Hepatocyte (in vitro differentiated cells): Measurements from ENCODE around the gene PROZ.

Source experiments
- EZH2 ChIP-seq: fragments of 200-600 bp; sonication (generic); IDR thresholded peaks from 2 replicates; pipeline ENCODE4 v1.6.1; 2016; ENCODE audit warnings: antibody characterized with exemption, mild to moderate bottlenecking, borderline replicate concordance
- TF ChIP-seq, protein P1 (sequence below): fragments of 200-600 bp; sonication (generic); IDR thresholded peaks from 2 replicates; pipeline ENCODE4 v1.5.1; 2016; ENCODE audit warnings: antibody characterized with exemption, mild to moderate bottlenecking; ENCODE audit not compliant: poor library complexity

DNA sequence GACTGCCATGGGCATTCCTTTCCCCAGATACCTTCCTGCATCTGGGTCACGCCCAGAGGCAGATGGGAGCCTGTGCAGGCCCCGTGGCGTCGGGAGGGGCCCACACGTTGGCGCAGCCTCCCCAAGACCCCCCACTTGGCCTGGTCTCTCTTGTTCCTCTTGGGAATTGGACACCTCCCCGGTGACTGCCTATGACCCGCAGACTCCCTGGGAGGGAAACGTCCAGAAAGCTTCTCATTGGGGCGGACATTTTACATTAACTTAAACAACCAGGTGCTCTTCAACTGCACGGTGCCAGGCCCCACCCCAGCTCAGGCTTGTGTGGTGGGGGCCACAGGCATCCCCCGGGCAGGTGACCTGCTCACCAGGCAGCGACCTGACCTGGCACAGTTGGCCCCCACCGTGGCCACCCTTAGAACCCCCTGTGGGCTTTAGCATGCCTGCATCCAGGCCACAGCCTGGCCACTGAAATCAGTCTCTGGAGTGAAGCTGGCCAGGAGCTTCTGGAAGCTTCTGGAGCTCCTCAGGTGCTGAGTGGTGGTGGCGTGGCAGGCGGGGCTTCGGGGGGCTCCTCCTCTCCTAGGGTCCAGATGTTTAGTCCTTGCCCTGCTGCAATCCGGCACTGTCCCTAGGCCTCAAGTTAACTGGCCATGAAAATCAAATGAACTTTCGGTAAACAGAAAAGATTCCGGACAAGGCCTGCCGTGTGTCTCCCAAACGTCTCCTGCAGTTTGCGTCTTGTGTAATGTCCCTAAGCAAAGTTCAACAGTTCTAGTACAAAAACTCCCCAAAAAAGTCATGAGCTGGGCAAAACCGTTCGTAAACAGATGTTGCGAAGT lies 8.5 kb upstream of the PROZ start:
- TF ChIP-seq, protein P1, sequence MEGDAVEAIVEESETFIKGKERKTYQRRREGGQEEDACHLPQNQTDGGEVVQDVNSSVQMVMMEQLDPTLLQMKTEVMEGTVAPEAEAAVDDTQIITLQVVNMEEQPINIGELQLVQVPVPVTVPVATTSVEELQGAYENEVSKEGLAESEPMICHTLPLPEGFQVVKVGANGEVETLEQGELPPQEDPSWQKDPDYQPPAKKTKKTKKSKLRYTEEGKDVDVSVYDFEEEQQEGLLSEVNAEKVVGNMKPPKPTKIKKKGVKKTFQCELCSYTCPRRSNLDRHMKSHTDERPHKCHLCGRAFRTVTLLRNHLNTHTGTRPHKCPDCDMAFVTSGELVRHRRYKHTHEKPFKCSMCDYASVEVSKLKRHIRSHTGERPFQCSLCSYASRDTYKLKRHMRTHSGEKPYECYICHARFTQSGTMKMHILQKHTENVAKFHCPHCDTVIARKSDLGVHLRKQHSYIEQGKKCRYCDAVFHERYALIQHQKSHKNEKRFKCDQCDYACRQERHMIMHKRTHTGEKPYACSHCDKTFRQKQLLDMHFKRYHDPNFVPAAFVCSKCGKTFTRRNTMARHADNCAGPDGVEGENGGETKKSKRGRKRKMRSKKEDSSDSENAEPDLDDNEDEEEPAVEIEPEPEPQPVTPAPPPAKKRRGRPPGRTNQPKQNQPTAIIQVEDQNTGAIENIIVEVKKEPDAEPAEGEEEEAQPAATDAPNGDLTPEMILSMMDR: no peak
- no peak for TF ChIP-seq EZH2
